NCI-H1930 (cell line): ENCODE data around the gene EMILIN3.

Experiments
- DNase-seq, 2 experiments: peaks; one replicate each; lab custom pipeline; 2025; lab: John Stamatoyannopoulos, UW

Gene EMILIN3

DNA sequence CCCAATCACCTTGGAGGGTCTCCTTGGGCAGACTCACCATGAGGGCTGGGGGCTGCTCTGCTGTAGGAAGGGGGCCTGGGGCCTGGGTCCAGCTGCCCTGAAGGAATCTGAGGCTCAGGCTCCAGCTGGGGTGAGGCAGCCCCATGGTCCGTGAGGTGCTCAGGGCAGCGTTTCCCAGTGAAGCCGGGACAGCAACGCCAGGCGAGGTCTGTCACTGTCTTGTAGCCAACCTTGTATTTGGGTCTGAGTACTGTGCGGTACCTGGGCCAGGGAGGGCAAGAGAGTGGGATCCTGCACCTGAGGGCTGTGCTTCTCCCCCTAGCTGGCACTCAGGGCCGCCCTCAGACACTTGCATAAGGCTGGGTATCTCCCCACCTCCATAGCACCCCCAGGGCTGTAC lies 3.0 kb downstream of the EMILIN3 start:
- DNase-seq, result no peak

DNA sequence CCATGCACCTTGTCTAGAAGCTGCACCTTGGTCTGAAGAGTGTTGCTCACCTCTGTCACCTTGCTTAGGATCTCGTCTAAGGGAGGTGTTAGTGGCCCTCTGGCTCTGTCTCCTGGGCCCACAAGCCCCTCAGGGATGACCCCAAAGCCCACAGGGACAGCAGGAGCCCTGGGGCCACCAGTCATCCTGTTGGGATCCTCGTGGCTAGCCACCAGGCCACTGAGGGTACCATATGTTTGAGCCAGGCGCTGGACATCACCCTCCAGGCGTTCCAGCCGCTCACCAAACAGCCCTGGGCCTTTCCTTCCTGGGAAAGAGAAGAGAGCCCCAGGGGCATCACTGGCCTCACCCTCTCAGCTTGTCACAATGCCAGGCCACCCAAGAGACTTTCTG lies 3.9 kb downstream of the EMILIN3 start:
- DNase-seq, result no peak

- no peak for DNase-seq
Measured at GRCh38 chr20:41361757-41362747, 4.6 kb downstream of the EMILIN3 start.

GRCh38 chr20:41360831-41361756 lies 5.5 kb downstream of the EMILIN3 start:
- DNase-seq, result no peak

- no peak for DNase-seq
Measured at GRCh38 chr20:41359541-41360011, 7.0 kb downstream of the EMILIN3 start.

DNA sequence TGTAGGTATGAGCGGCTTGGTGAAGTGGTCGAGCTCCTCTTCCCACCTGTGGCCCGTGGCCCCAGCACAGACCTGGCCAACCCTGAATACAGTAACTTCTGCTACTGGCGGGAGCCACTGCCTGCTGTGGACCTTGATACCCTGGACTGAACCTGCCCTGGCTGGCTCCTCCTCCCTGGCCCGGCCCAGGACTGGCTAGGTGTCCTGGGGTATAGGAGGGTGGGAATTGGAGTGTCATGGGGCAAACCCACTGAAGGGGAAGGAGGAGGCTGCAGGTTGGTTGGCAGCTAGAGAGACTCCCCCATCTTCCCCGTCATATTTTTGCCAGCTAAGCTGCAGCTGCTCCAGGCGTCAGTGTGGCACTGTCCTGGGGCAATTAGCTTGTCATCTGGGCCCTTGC lies 7.9 kb downstream of the EMILIN3 start:
- DNase-seq, result no peak

DNA sequence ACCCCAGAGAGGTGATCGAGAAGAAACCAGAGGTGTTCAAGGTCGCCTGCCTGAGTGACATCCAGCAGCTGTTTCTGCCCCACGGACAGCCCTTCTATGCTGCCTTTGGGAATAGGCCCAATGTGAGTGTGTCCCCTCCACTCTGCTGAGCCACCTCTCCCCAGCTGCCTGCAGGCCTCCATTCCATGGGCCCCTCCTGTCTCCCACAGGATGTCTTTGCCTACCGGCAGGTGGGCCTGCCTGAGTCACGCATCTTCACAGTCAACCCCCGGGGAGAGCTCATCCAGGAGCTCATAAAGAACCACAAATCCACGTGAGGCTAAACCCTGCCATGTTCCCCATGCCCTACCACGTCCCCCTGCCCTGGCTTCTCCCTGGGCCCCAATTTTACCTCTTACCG lies 8.4 kb downstream of the EMILIN3 start:
- DNase-seq, result no peak

- DNase-seq, result no peak
Measured at GRCh38 chr20:41357424-41358163, 9.0 kb downstream of the EMILIN3 start.

GRCh38 chr20:41356951-41357350 lies 9.7 kb downstream of the EMILIN3 start:
- no peak for DNase-seq

DNA sequence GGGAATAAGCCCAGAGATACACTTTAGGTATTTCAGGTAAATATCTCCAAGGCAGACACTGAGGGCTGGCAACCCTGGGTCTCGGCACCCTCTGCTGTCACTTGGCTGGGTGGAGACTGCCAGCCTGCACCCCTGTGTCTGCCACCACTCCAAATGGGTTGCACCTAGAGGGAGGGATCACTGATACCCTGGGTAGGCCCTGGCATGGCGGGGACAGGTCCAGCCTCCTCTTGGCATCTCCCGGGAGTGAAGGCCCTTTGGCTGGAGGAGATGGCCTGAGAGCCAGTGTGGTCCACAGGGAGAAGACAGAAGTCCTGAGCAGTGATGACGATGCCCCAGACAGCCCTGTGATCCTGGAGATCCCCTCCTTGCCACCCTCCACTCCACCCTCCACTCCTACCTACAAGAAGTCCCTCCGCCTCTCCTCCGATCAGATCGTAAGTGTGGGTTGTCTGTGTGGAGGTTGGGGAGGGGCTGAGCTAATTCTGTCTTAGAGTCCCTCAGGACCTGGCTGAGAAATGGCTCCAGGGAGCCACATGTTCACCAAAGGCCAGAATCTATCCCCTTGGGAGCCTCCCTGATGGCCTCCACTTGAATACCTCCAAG lies 10.9 kb downstream of the EMILIN3 start:
- no peak for DNase-seq

- DNase-seq, result no peak
Measured at GRCh38 chr20:41355192-41355591, 11.4 kb downstream of the EMILIN3 start.

GRCh38 chr20:41353530-41353929 lies 13.1 kb downstream of the EMILIN3 start:
- no peak for DNase-seq

DNA sequence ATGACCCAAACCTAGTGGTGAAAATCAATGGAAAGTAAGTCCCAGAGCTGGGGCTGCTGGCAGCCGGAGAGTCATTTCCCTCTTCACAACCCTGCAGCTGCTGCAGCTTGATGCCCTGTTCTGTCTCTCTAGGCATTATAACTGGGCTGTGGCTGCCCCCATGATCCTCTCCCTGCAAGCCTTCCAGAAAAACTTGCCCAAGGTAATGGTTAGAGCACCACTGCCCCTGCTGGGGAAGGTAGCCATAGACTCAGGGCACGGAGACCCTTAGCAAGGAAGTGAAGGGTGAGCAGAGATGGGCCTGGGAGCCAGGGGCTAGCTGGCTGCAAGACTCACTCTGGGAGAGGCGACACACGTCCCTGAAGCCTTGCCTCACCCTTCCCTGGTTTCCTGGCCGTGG lies 14.0 kb downstream of the EMILIN3 start:
- DNase-seq, result no peak

DNA sequence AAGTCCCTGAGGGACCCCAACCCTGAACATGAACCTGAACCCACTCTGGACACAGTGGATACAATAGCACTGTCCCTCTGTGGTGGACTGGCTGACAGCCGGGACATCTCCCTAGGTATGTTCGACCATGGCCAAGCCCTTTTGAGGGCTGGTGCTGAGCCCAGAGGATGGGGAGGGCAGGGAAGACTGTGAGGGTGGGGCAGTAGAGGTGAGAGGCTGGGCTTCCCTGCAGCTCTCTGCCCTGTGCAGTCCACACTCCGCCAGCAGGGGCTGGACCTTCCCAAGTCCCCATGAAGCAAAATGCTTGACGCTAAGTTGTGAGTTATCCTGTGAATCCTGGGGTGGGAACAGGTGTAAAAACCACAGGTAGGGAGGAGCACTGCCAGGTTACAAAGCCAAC lies 14.5 kb downstream of the EMILIN3 start:
- DNase-seq, result no peak

DNA sequence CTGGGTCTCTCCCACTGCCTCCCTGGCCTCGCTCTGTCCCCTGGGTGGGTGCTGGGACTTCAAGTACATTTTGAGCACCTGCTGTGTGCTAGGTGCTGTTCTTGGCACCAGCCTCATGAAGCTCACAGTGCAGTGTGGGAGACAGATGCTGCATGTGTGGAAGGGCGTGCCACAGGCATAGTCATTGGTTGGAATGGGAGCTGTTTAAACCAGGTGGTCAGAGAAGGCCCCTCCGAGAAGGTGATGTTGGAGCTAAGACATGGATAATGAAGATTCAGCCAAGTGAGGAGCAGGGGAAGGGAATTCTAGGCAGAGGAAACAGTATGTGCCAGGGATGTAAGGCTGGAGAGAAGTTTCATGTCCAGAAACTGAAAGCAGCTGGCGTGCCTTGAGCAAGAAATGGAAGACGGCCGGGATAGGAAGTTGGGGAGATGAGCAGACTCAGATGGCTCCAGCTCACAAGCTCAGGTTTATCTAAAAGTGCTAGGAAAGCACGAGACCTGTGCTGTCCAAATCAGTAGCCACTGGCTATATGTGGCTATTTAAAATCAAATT lies 16.1 kb downstream of the EMILIN3 start:
- no peak for DNase-seq

DNA sequence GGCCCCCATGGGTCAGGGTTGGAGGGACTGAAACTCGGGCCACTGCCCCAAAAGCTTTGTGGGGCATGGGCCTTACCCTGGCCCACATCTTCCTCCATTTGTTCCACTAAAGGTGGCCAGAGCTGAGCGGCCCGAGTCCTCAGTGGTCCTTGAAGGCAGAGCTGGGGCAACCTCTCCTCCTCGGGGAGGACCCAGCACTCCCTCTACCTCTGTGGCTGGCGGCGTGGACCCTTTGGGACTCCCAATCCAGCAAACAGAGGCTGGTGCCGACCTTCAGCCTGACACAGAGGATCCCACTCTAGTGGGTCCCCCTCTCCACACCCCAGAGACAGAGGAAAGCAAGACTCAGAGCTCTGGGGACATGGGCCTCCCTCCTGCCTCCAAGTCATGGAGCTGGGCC lies 16.7 kb downstream of the EMILIN3 start:
- no peak for DNase-seq

- DNase-seq, result no peak
Measured at GRCh38 chr20:41349266-41349665, 17.4 kb downstream of the EMILIN3 start.

DNA sequence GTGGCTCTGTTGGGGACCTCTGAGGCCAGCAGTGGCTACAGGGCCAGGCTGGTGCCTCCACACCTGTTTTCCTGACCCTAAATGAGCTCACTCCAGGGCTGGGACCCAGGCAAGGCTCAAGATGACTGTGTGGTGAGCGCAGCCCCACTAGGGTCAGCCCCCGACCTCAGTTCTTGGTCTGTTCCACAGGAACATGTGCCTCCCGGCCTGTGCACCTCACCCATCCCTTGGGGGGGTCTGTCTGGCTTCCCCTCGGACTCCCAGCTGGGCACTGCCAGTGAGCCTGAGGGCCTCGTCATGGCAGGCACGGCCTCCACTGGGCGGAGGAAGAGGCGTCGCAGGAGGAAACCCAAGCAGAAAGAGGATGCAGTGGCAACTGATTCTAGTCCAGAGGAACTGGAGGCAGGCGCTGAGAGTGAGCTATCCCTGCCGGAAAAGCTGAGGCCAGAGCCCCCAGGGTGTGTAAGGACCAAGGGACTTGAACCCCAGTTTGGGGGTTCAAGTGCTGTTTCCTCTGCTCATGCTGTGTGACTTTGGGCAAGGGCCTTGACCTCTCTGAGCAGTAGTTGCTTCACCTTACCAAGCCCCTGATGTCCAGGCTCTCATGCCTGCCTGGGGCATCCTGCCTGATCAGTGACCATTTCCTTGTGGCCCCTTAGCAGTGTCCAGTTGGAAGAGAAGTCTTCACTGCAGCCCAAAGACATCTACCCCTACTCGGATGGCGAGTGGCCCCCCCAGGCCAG lies 18.0 kb downstream of the EMILIN3 start:
- no peak for DNase-seq

DNA sequence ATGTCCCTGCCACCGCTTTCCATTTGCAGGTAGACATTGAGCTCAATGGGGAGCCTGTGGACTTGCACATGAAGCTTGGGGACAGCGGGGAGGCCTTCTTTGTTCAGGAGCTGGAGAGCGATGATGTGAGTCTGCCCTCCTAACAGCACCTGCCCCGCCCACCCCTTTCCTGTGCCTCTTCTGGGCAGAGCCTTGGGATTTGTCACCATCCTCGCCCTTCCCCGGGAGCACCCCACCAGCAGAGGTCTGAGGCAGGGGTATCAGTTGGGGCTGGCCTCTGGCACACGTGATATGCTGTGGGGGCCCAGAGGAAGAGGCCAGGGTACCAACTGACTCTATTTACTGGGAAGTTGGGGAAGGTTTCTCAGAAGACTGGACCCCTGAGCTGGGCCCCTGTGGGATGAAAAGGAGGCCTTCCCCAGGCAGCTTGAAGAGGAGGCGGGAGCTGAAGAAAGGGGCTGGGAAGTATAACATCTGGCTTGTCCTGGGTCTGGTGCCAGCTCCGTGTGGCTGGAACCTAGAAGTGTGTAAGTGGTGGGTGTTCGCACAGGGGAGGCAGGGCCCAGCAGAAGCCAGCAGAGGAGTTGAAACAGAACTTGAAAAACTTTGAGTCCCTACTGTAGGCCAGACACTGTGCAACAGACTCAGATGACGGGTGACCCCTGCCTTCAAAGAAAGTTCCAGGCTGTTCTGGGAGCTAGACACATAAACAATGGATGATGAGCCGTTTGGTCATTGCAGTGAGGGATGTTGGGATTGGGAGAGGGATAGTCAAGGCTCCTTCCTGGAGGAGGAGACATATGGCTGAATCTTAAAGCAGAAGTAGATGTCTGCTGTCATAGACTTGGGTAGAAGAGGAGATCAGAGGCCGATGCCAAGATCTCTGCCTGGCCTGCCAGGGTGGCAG lies 18.8 kb downstream of the EMILIN3 start:
- no peak for DNase-seq

- DNase-seq, result no peak
Measured at GRCh38 chr20:41345729-41346067, 20.9 kb downstream of the EMILIN3 start.
